Activated T-cell treated with anti-CD3 and anti-CD28 coated beads, Interleukin-2, amount 50 U/mL, for 72 hours (primary cell): ENCODE measurements around the gene AZIN2. TPM values are rescaled to one million over a fixed set of nuclear protein-coding genes. Genes with fewer than 3 reads are reported as not detected.
"Not testable (repeated sequence)": the region's sequence is repeated elsewhere in the genome, so short reads cannot be mapped to it uniquely, and the experiment has no call there.

ENCODE experiments used
- ATAC-seq, 2 donors: fragments of 150-1000 bp; cut with Tn5 transposase; replicated peaks in 1 of 2; 2 replicates each; pipeline ENCODE4 v1.10.0; 2021; ENCODE audit warnings: moderate library complexity in 2 of 2, mild to moderate bottlenecking in 1 of 2
- DNase-seq, 2 donors: peaks; one replicate each; pipeline ENCODE4 v3.0.0; 2021 to 2022; ENCODE audit warnings: mixed read lengths in 1 of 2
- H3K27ac Mint-ChIP-seq: one replicate; pipeline ENCODE4 v1.8.0; 2022; ENCODE audit warnings: mild to moderate bottlenecking, moderate library complexity, mixed read lengths
- H3K27me3 Mint-ChIP-seq: one replicate; pipeline ENCODE4 v1.8.0; 2022; ENCODE audit warnings: low read depth, mixed read lengths
- H3K36me3 Mint-ChIP-seq, 2 donors: one replicate each; pipeline ENCODE4 v1.8.0; 2022; ENCODE audit warnings: mixed read lengths in 2 of 2, mild to moderate bottlenecking in 1 of 2; ENCODE audit not compliant: insufficient read depth in 2 of 2
- H3K4me1 Mint-ChIP-seq: one replicate; pipeline ENCODE4 v1.8.0; 2022; ENCODE audit warnings: low read depth, mixed read lengths
- H3K4me3 Mint-ChIP-seq, 2 donors: one replicate each; pipeline ENCODE4 v1.8.0; 2022; ENCODE audit warnings: mild to moderate bottlenecking in 2 of 2, mixed read lengths in 2 of 2, moderate library complexity in 2 of 2
- H3K9me3 Mint-ChIP-seq, 2 donors: one replicate each; pipeline ENCODE4 v1.8.0; 2022; ENCODE audit warnings: mixed read lengths in 2 of 2
- total RNA-seq, 2 donors: library from RNA; stranded (reverse); gene quantifications; one replicate each; pipeline ENCODE4 v1.2.3, GENCODE V29; 2022

Gene AZIN2
- total RNA-seq, 2 donors from 2014 or later: 2.5 to 4.1 TPM

- not testable (repeated sequence) for H3K4me1 Mint-ChIP-seq, DNase-seq, H3K27me3 Mint-ChIP-seq, H3K27ac Mint-ChIP-seq, H3K4me3 Mint-ChIP-seq, ATAC-seq
- peaks cover 12 to 20% of the 10 kb centered on the region in 2 donors for H3K36me3 Mint-ChIP-seq
- H3K9me3 Mint-ChIP-seq: peaks cover 10 to 17% of the 10 kb centered on the region in 2 donors
These were observed 12.8 kb upstream of the AZIN2 start for GRCh38 chr1:33068108-33068507.

GRCh38 chr1:33070628-33071027 lies 10.3 kb upstream of the AZIN2 start:
- Mint-ChIP-seq H3K4me1 (no peaks in the 10 kb centered on the region), H3K9me3 (peaks cover 3 to 4% of the 10 kb centered on the region in 2 donors), H3K27ac (no peak overlapping the region), H3K27me3 (peaks cover 9% of the 10 kb centered on the region), H3K4me3 (no peak overlapping the region), H3K36me3 (peaks cover 3 to 6% of the 10 kb centered on the region in 2 donors)
- DNase-seq (no peak), ATAC-seq (no peak)

GRCh38 chr1:33072707-33073106 lies 8.2 kb upstream of the AZIN2 start:
- peaks cover 1% of the 10 kb centered on the region for H3K27me3 Mint-ChIP-seq
- no peak for DNase-seq
- no peaks in the 10 kb centered on the region for H3K4me1 Mint-ChIP-seq
- no peaks in the 10 kb centered on the region for H3K36me3 Mint-ChIP-seq
- ATAC-seq: no peak
- peaks cover 0 to 2% of the 10 kb centered on the region in 2 donors for H3K9me3 Mint-ChIP-seq
- no peak overlapping the region for H3K27ac Mint-ChIP-seq
- H3K4me3 Mint-ChIP-seq: no peak overlapping the region

GRCh38 chr1:33074193-33074945 lies 6.6 kb upstream of the AZIN2 start:
- no peak for DNase-seq
- H3K27ac Mint-ChIP-seq: no peak overlapping the region

GRCh38 chr1:33078030-33078591 lies 2.8 kb upstream of the AZIN2 start:
- no peak overlapping the region for H3K27ac Mint-ChIP-seq
- DNase-seq (no peak), ATAC-seq (no peak)
- H3K36me3 Mint-ChIP-seq: no peaks in the 10 kb centered on the region
- no peaks in the 10 kb centered on the region for H3K9me3 Mint-ChIP-seq
- H3K4me1 Mint-ChIP-seq: peaks cover 13% of the 10 kb centered on the region
- H3K4me3 Mint-ChIP-seq: no peak overlapping the region
- peaks cover 7% of the 10 kb centered on the region for H3K27me3 Mint-ChIP-seq

More at GRCh38 chr1:33074193-33074945, 6.6 kb upstream of the AZIN2 start:
- H3K4me1 Mint-ChIP-seq: no peaks in the 10 kb centered on the region
- no peaks in the 10 kb centered on the region for H3K27me3 Mint-ChIP-seq
- H3K9me3 Mint-ChIP-seq: peaks cover 0 to 2% of the 10 kb centered on the region in 2 donors
- no peak overlapping the region for H3K4me3 Mint-ChIP-seq
- ATAC-seq: no peak
- no peaks in the 10 kb centered on the region for H3K36me3 Mint-ChIP-seq

GRCh38 chr1:33080373-33080772 lies 580 bp upstream of the AZIN2 start:
- Mint-ChIP-seq H3K4me1 (peaks cover 13% of the 10 kb centered on the region), H3K27ac (peak overlapping the region; percentile 48), H3K27me3 (peaks cover 7% of the 10 kb centered on the region), H3K9me3 (no peaks in the 10 kb centered on the region), H3K36me3 (no peaks in the 10 kb centered on the region), H3K4me3 (peak overlapping the region; percentile 80 to 89)
- no peak for DNase-seq
- no peak for ATAC-seq

GRCh38 chr1:33081554-33082305 lies 777 bp downstream of the AZIN2 start:
- H3K4me1 Mint-ChIP-seq: peaks cover 13% of the 10 kb centered on the region
- DNase-seq: peak in 1 of 2 donors; percentile 12
- H3K9me3 Mint-ChIP-seq: no peaks in the 10 kb centered on the region
- H3K36me3 Mint-ChIP-seq: no peaks in the 10 kb centered on the region
- H3K27me3 Mint-ChIP-seq: peaks cover 7% of the 10 kb centered on the region
- no peak for ATAC-seq
- H3K4me3 Mint-ChIP-seq: peak overlapping the region; percentile 80 to 89
- no peak overlapping the region for H3K27ac Mint-ChIP-seq

GRCh38 chr1:33082575-33083108 lies 1.7 kb downstream of the AZIN2 start:
- no peaks in the 10 kb centered on the region for H3K36me3 Mint-ChIP-seq
- peak overlapping the region; percentile 4 for H3K27ac Mint-ChIP-seq
- peaks cover 7% of the 10 kb centered on the region for H3K27me3 Mint-ChIP-seq
- H3K4me3 Mint-ChIP-seq: peak overlapping the region; percentile 8 to 80
- peaks cover 13% of the 10 kb centered on the region for H3K4me1 Mint-ChIP-seq
- ATAC-seq (no peak), DNase-seq (no peak)
- H3K9me3 Mint-ChIP-seq: no peaks in the 10 kb centered on the region

GRCh38 chr1:33085332-33085731 lies 4.4 kb downstream of the AZIN2 start:
- ATAC-seq: no peak
- H3K36me3 Mint-ChIP-seq: no peaks in the 10 kb centered on the region
- no peaks in the 10 kb centered on the region for H3K9me3 Mint-ChIP-seq
- no peak overlapping the region for H3K4me3 Mint-ChIP-seq
- no peak overlapping the region for H3K27ac Mint-ChIP-seq
- H3K27me3 Mint-ChIP-seq: peaks cover 7% of the 10 kb centered on the region
- H3K4me1 Mint-ChIP-seq: peaks cover 24% of the 10 kb centered on the region
- DNase-seq: no peak

- Mint-ChIP-seq H3K27ac (no peak overlapping the region), H3K9me3 (no peaks in the 10 kb centered on the region), H3K27me3 (peaks cover 7% of the 10 kb centered on the region), H3K4me1 (peaks cover 19% of the 10 kb centered on the region), H3K4me3 (no peak overlapping the region), H3K36me3 (no peaks in the 10 kb centered on the region)
- peak; percentile 63 to 68 for ATAC-seq
- DNase-seq: peak; percentile 54 to 64
These were observed 5.5 kb downstream of the AZIN2 start for GRCh38 chr1:33086384-33086850.

GRCh38 chr1:33087677-33088076 lies 6.7 kb downstream of the AZIN2 start:
- Mint-ChIP-seq H3K9me3 (no peaks in the 10 kb centered on the region), H3K4me1 (peaks cover 14% of the 10 kb centered on the region), H3K27me3 (peaks cover 2% of the 10 kb centered on the region), H3K4me3 (no peak overlapping the region), H3K36me3 (no peaks in the 10 kb centered on the region), H3K27ac (no peak overlapping the region)
- ATAC-seq: peak in 1 of 2 donors; percentile 8
- no peak for DNase-seq

GRCh38 chr1:33088119-33088906 lies 7.4 kb downstream of the AZIN2 start:
- peak; percentile 62 for ATAC-seq
- Mint-ChIP-seq H3K4me1 (peaks cover 14% of the 10 kb centered on the region), H3K36me3 (no peaks in the 10 kb centered on the region), H3K27me3 (no peaks in the 10 kb centered on the region), H3K4me3 (peak overlapping the region; percentile 36 to 52), H3K9me3 (no peaks in the 10 kb centered on the region), H3K27ac (peak overlapping the region; percentile 79)
- no peak for DNase-seq
